Mesendoderm (in vitro differentiated cells): ENCODE results near the gene BCL11A.

Experiments used
- DNase-seq: peaks from one replicate; pipeline ENCODE4 v3.0.0; 2013
- H2AK5ac ChIP-seq: 2 replicates; pipeline ENCODE4 v1.6.1; 2013; ENCODE audit warnings: low read length, inconsistent platforms
- H2BK120ac ChIP-seq: 2 replicates; pipeline ENCODE4 v1.6.1; 2013; ENCODE audit warnings: low read depth, mild to moderate bottlenecking, low read length, moderate library complexity, mixed read lengths
- H2BK15ac ChIP-seq: replicated peaks from 2 replicates; pipeline ENCODE4 v1.6.1; 2013; ENCODE audit warnings: low read depth, mild to moderate bottlenecking, moderate library complexity
- H2BK5ac ChIP-seq: 2 replicates; pipeline ENCODE4 v1.6.1; 2013; ENCODE audit warnings: low read length, inconsistent platforms
- H3K18ac ChIP-seq: 2 replicates; pipeline ENCODE4 v1.6.1; 2013; ENCODE audit warnings: mild to moderate bottlenecking, low read length, mixed read lengths
- H3K23ac ChIP-seq: one replicate; pipeline ENCODE4 v1.6.1; 2013; ENCODE audit warnings: low read length
- H3K27ac ChIP-seq: 2 replicates; pipeline ENCODE4 v1.5.1; 2013; ENCODE audit warnings: low read depth, mild to moderate bottlenecking, inconsistent platforms, low read length, moderate library complexity
- H3K27me3 ChIP-seq: 2 replicates; pipeline ENCODE4 v1.6.1; 2013; ENCODE audit warnings: low read length, control low read depth, mild to moderate bottlenecking, inconsistent platforms; ENCODE audit not compliant: insufficient read depth, poor library complexity
- H3K36me3 ChIP-seq: 2 replicates; pipeline ENCODE4 v1.6.1; 2013; ENCODE audit warnings: low read length, inconsistent platforms; ENCODE audit not compliant: control insufficient read depth, insufficient read depth
- H3K4ac ChIP-seq: one replicate; pipeline ENCODE4 v1.6.1; 2013; ENCODE audit warnings: low read depth, mild to moderate bottlenecking, low read length, moderate library complexity
- H3K4me1 ChIP-seq: 2 replicates; pipeline ENCODE4 v1.6.1; 2013; ENCODE audit warnings: low read depth, low read length, inconsistent platforms; ENCODE audit not compliant: control insufficient read depth
- H3K4me2 ChIP-seq: 2 replicates; pipeline ENCODE4 v1.6.1; 2013; ENCODE audit warnings: low read length
- H3K4me3 ChIP-seq: 2 replicates; pipeline ENCODE4 v1.5.1; 2013; ENCODE audit warnings: mild to moderate bottlenecking, low read length
- H3K56ac ChIP-seq: one replicate; pipeline ENCODE4 v1.6.1; 2013; ENCODE audit warnings: low read length
- H3K79me1 ChIP-seq: 2 replicates; pipeline ENCODE4 v1.6.1; 2013; ENCODE audit warnings: low read length, inconsistent platforms
- H3K79me2 ChIP-seq: 2 replicates; pipeline ENCODE4 v1.6.1; 2013; ENCODE audit warnings: mild to moderate bottlenecking, low read length; ENCODE audit not compliant: control insufficient read depth, insufficient read depth
- H3K9ac ChIP-seq: 2 replicates; pipeline ENCODE4 v1.6.1; 2013; ENCODE audit warnings: low read length, inconsistent platforms
- H4K5ac ChIP-seq: one replicate; pipeline ENCODE4 v1.6.1; 2013; ENCODE audit warnings: low read length
- H4K8ac ChIP-seq: one replicate; pipeline ENCODE4 v1.6.1; 2013; ENCODE audit warnings: low read depth, mild to moderate bottlenecking, control low read depth, low read length, moderate library complexity
- WGBS: extraction: QIAGEN DNeasy Blood & Tissue Kit; methylation state at CpG from one replicate; pipeline ENCODE4 v1.1.7; 2013; ENCODE audit warnings: low lambda C conversion rate, missing lambda C conversion rate; ENCODE audit not compliant: insufficient coverage; ENCODE audit errors: extremely low coverage; 5-methylcytosine and 5-hydroxymethylcytosine counted together

Gene BCL11A

DNA sequence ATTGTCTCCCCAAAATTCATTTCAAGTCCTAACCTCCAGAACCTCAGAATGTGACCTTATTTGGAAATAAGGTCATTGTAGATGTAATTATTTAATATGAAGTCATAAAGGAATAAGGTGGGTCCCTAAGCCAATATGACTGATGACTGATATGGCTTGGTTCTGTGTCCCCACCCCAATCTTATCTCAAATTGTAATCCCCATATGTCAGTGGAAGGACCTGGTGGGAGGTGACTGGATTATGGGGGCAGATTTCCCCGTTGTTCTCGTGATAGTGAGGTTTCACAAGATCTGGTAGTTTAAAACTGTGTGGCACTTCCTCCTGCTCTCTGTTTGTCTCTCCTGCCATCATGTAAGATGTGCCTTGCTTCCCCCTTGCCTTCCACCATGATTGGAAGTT, 43.0 kb upstream of the BCL11A start:
- no peak overlapping the region for H2BK15ac ChIP-seq
- H3K79me2 ChIP-seq: no peaks in the 10 kb centered on the region
- H3K9ac ChIP-seq: no peak overlapping the region
- no peak overlapping the region for H2BK120ac ChIP-seq
- H2BK5ac ChIP-seq: no peak overlapping the region
- no CpG with 5 or more reads among the region's 2 CpGs for WGBS
- no peaks in the 10 kb centered on the region for H3K27me3 ChIP-seq
- no peak for DNase-seq
- H3K56ac ChIP-seq: no peak overlapping the region
- no peak overlapping the region for H4K5ac ChIP-seq
- no peak overlapping the region for H3K4me2 ChIP-seq
- no peaks in the 10 kb centered on the region for H3K36me3 ChIP-seq
- no peak overlapping the region for H3K4me3 ChIP-seq
- H3K4ac ChIP-seq: no peak overlapping the region
- no peak overlapping the region for H3K18ac ChIP-seq
- H4K8ac ChIP-seq: no peak overlapping the region
- no peak overlapping the region for H3K27ac ChIP-seq
- no peak overlapping the region for H3K23ac ChIP-seq
- no peak overlapping the region for H2AK5ac ChIP-seq
- no peaks in the 10 kb centered on the region for H3K79me1 ChIP-seq
- H3K4me1 ChIP-seq: no peaks in the 10 kb centered on the region

GRCh38 chr2:60595953-60596352, 42.5 kb upstream of the BCL11A start:
- H3K27ac ChIP-seq: no peak overlapping the region
- no peaks in the 10 kb centered on the region for H3K79me1 ChIP-seq
- no peaks in the 10 kb centered on the region for H3K79me2 ChIP-seq
- no peak overlapping the region for H4K5ac ChIP-seq
- no peaks in the 10 kb centered on the region for H3K36me3 ChIP-seq
- no peak overlapping the region for H2BK15ac ChIP-seq
- DNase-seq: no peak
- H3K9ac ChIP-seq: no peak overlapping the region
- no peak overlapping the region for H2BK120ac ChIP-seq
- no peak overlapping the region for H2BK5ac ChIP-seq
- no peaks in the 10 kb centered on the region for H3K27me3 ChIP-seq
- H3K18ac ChIP-seq: no peak overlapping the region
- H4K8ac ChIP-seq: no peak overlapping the region
- no peak overlapping the region for H3K4me2 ChIP-seq
- H2AK5ac ChIP-seq: no peak overlapping the region
- H3K4me1 ChIP-seq: no peaks in the 10 kb centered on the region
- WGBS: no CpG with 5 or more reads among the region's 4 CpGs
- H3K4ac ChIP-seq: no peak overlapping the region
- H3K56ac ChIP-seq: no peak overlapping the region
- no peak overlapping the region for H3K4me3 ChIP-seq
- no peak overlapping the region for H3K23ac ChIP-seq

DNA sequence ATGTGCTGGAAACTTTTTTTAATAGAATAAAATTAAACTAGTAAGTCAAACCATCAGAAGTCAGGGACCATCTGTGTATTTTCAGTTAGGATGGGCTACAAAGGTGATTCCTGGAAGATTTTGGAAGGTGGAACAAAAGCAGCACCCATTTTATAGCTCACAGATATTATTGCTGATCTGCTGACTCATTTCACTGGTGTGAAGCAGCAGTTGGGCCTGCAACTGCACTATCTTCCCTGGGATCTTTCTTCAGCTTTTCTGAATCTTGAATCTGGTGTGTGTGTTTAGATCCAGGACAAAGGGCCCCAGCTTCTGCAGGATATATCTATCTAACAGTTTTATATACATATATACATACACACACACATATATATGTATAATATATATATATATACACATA, 35.6 kb upstream of the BCL11A start:
- DNase-seq: no peak
- Histone ChIP-seq H3K56ac (no peak overlapping the region), H3K36me3 (no peaks in the 10 kb centered on the region), H3K9ac (no peak overlapping the region), H2BK5ac (no peak overlapping the region), H3K27ac (no peak overlapping the region), H3K4me1 (no peaks in the 10 kb centered on the region), H3K27me3 (no peaks in the 10 kb centered on the region), H3K4me3 (no peak overlapping the region), H2BK15ac (no peak overlapping the region), H3K4ac (no peak overlapping the region), H3K79me2 (no peaks in the 10 kb centered on the region), H2AK5ac (no peak overlapping the region), H4K5ac (no peak overlapping the region), H4K8ac (no peak overlapping the region), H3K4me2 (no peak overlapping the region), H3K23ac (no peak overlapping the region), H3K18ac (no peak overlapping the region), H3K79me1 (no peaks in the 10 kb centered on the region), H2BK120ac (no peak overlapping the region)

- Histone ChIP-seq H4K5ac (no peak overlapping the region), H3K56ac (no peak overlapping the region), H3K9ac (no peak overlapping the region), H2BK120ac (no peak overlapping the region), H3K79me2 (no peaks in the 10 kb centered on the region), H3K18ac (no peak overlapping the region), H2BK15ac (no peak overlapping the region), H3K79me1 (no peaks in the 10 kb centered on the region), H3K4me3 (no peak overlapping the region), H2AK5ac (no peak overlapping the region), H3K27me3 (no peaks in the 10 kb centered on the region), H3K36me3 (no peaks in the 10 kb centered on the region), H3K27ac (no peak overlapping the region), H3K23ac (no peak overlapping the region), H4K8ac (no peak overlapping the region), H2BK5ac (no peak overlapping the region), H3K4me2 (no peak overlapping the region), H3K4me1 (no peaks in the 10 kb centered on the region), H3K4ac (no peak overlapping the region)
- no CpG with 5 or more reads among the region's 6 CpGs for WGBS
- no peak for DNase-seq
These were observed 32.6 kb upstream of the BCL11A start for GRCh38 chr2:60586081-60586480.

- Histone ChIP-seq H4K5ac (no peak overlapping the region), H3K4ac (no peak overlapping the region), H2BK15ac (no peak overlapping the region), H3K9ac (no peak overlapping the region), H3K4me1 (no peaks in the 10 kb centered on the region), H3K56ac (no peak overlapping the region), H2BK120ac (no peak overlapping the region), H2BK5ac (no peak overlapping the region), H3K23ac (no peak overlapping the region), H3K27me3 (no peaks in the 10 kb centered on the region), H4K8ac (no peak overlapping the region), H3K4me2 (no peak overlapping the region), H3K27ac (no peak overlapping the region), H3K18ac (no peak overlapping the region), H2AK5ac (no peak overlapping the region), H3K79me2 (no peaks in the 10 kb centered on the region), H3K36me3 (no peaks in the 10 kb centered on the region), H3K4me3 (no peak overlapping the region), H3K79me1 (no peaks in the 10 kb centered on the region)
- no CpG with 5 or more reads among the region's 25 CpGs for WGBS
- no peak for DNase-seq
These were observed 31.8 kb upstream of the BCL11A start for GRCh38 chr2:60585276-60585675.

GRCh38 chr2:60583604-60584003, 30.1 kb upstream of the BCL11A start:
- Histone ChIP-seq H3K4ac (no peak overlapping the region), H2AK5ac (no peak overlapping the region), H3K27ac (no peak overlapping the region), H3K4me2 (no peak overlapping the region), H3K79me2 (no peaks in the 10 kb centered on the region), H3K56ac (no peak overlapping the region), H2BK5ac (no peak overlapping the region), H3K36me3 (no peaks in the 10 kb centered on the region), H3K4me1 (no peaks in the 10 kb centered on the region), H2BK15ac (no peak overlapping the region), H3K18ac (no peak overlapping the region), H3K79me1 (no peaks in the 10 kb centered on the region), H3K9ac (no peak overlapping the region), H4K5ac (no peak overlapping the region), H3K27me3 (no peaks in the 10 kb centered on the region), H3K23ac (no peak overlapping the region), H2BK120ac (no peak overlapping the region), H3K4me3 (no peak overlapping the region), H4K8ac (no peak overlapping the region)
- DNase-seq: no peak
- WGBS: no CpG with 5 or more reads among the region's 5 CpGs
